Adrenal gland (tissue), 12 donors: ENCODE data around the gene GLIS2. TPM values are rescaled to one million over a fixed set of nuclear protein-coding genes. Genes with fewer than 3 reads are reported as not detected.

Experiments used
- DNase-seq, 7 donors: peaks; one replicate each; pipeline ENCODE4 v3.0.0-alpha.2; 2019 to 2020
- H3K27ac ChIP-seq, 5 donors: fragments of 200-600 bp; sonication (generic) in 4 of 5; 1 replicate in 3 of 5; 2 replicates in 2 of 5; pipeline versions ENCODE4 v1.5.1 to v1.8.0; 2016 to 2020; ENCODE audit warnings: mild to moderate bottlenecking in 1 of 5
- H3K27me3 ChIP-seq: fragments of 200-600 bp; 2 replicates; pipeline ENCODE4 v1.8.0; 2021
- H3K36me3 ChIP-seq, 2 donors: fragments of 200-600 bp; replicated peaks in 1 of 2; 1 replicate in 1 of 2; 2 replicates in 1 of 2; pipeline versions ENCODE4 v1.5.1 to v1.8.0; 2018 to 2022
- H3K4me1 ChIP-seq, 2 donors: fragments of 200-600 bp; replicated peaks in 1 of 2; 1 replicate in 1 of 2; 2 replicates in 1 of 2; pipeline versions ENCODE4 v1.5.1 to v1.8.0; 2018 to 2021
- H3K4me3 ChIP-seq, 4 donors: fragments of 200-600 bp; sonication (generic) in 3 of 4; one replicate each; pipeline ENCODE4 v1.5.1; 2016 to 2018
- H3K9me3 ChIP-seq, 3 donors: fragments of 200-600 bp; sonication (generic) in 1 of 3; replicated peaks in 1 of 3; 1 replicate in 2 of 3; 2 replicates in 1 of 3; pipeline versions ENCODE4 v1.5.1 to v1.8.0; 2016 to 2021
- CTCF ChIP-seq, 6 experiments: fragments of 450-650 bp in 4 of 6; fragments of 200-600 bp in 2 of 6; sonication (generic) in 1 of 6; IDR thresholded peaks; 1 replicate in 5 of 6; 2 replicates in 1 of 6; pipeline versions ENCODE4 v1.5.1 to v1.8.0; 2016 to 2021; ENCODE audit warnings: antibody characterized with exemption in 6 of 6, mild to moderate bottlenecking in 2 of 6, moderate library complexity in 1 of 6
- POLR2A ChIP-seq, 2 donors: fragments of 450-650 bp; IDR thresholded peaks; one replicate each; pipeline ENCODE4 v1.6.1; 2017; ENCODE audit warnings: antibody characterized with exemption in 2 of 2, mild to moderate bottlenecking in 2 of 2, moderate library complexity in 1 of 2
- WGBS, 4 donors: extraction: QIAGEN DNeasy Blood & Tissue Kit in 2 of 4; methylation state at CpG; one replicate each; pipeline versions ENCODE4 v1.1.5 to v1.1.7; 2013 to 2017; 5-methylcytosine and 5-hydroxymethylcytosine counted together
- intact Hi-C, 2 donors: fragments of 100-400 bp; cut with DNase I; formaldehyde crosslinking; loops; one replicate each; pipeline versions ENCODE4 v1.14.1 to v1.15.0; 2022 to 2023
- polyA plus RNA-seq, 3 donors: library from polyadenylated mRNA; stranded (reverse); fragments of 200-250 nt in 2 of 3; fragments of 350-450 nt in 1 of 3; fragmentation: Illumina TruSeq in 1 of 3; extraction: RNeasy Lipid Tissue Mini Kit (QIAGEN cat#74804) in 1 of 3; gene quantifications; one replicate each; pipeline ENCODE4 v1.2.3, GENCODE V29; 2013 to 2014
- total RNA-seq, 9 donors: library from RNA; depleted of rRNA in 4 of 9; stranded (reverse); fragments of >200 nt in 4 of 9; fragments of 120-200 nt in 1 of 9; fragmentation: NEBNext Ultra II Directional in 1 of 9; extraction: Animal tissue kit (Norgen Biotek cat#: 25700) in 1 of 9; gene quantifications; one replicate each; pipeline versions ENCODE4 v1.1.0 to v1.2.4, GENCODE V29; 2013 to 2023
- donor health status: healthy with polysubstance abuse.
- donor health status: Bipolar disorder and iron deficiency.
- donor health status: DM: yes; HTN: yes; CAD: no.
- donor health status: DM: no; HTN: no; CAD: no.
- donor health status: DM: no; HTN: no; CAD: no.
- donor health status: DM: yes; HTN: yes; CAD: no.

GLIS2 gene
- total and polyA plus RNA-seq, 12 donors: 2.0 to 36.2 (median 17.0) TPM

- peaks cover 0 to 4% of the 10 kb centered on the region in 2 donors for H3K36me3 ChIP-seq
- no peaks in the 10 kb centered on the region for H3K9me3 ChIP-seq
- WGBS, 4 donors: 93 to 97% (median 94%) methylated on average over 19 to 20 of the region's 20 CpGs
- no peak overlapping the region for H3K4me3 ChIP-seq
- intact Hi-C loops: no loop called here
- no peaks in the 10 kb centered on the region for H3K27me3 ChIP-seq
- DNase-seq: no peak
- H3K27ac ChIP-seq: no peak overlapping the region
- no peak for TF ChIP-seq CTCF (IDR thresholded peaks at IDR 0.05)
- TF ChIP-seq POLR2A (IDR thresholded peaks at IDR 0.05): no peak
- peaks cover 5 to 14% of the 10 kb centered on the region in 2 donors for H3K4me1 ChIP-seq
Observed at GRCh38 chr16:4354512-4355409, 38.9 kb downstream of the GLIS2 start.

- intact Hi-C loops: no loop called here
- WGBS, 4 donors: 80 to 98% (median 89%) methylated on average over 3 to 7 of the region's 7 CpGs
- no peaks in the 10 kb centered on the region for H3K9me3 ChIP-seq
- H3K27me3 ChIP-seq: no peaks in the 10 kb centered on the region
- H3K4me1 ChIP-seq: no peaks in the 10 kb centered on the region
- no peak for TF ChIP-seq POLR2A (IDR thresholded peaks at IDR 0.05)
- no peak for TF ChIP-seq CTCF (IDR thresholded peaks at IDR 0.05)
- no peak for DNase-seq
- H3K4me3 ChIP-seq: no peak overlapping the region
- no peak overlapping the region for H3K27ac ChIP-seq
- H3K36me3 ChIP-seq: peaks cover 0 to 4% of the 10 kb centered on the region in 2 donors
Observed at GRCh38 chr16:4356820-4357219, 41.0 kb downstream of the GLIS2 start.

- Histone ChIP-seq H3K9me3 (no peaks in the 10 kb centered on the region), H3K27me3 (no peaks in the 10 kb centered on the region), H3K4me3 (no peak overlapping the region), H3K4me1 (no peaks in the 10 kb centered on the region), H3K36me3 (peaks cover 0 to 6% of the 10 kb centered on the region in 2 donors), H3K27ac (no peak overlapping the region)
- intact Hi-C loops: loop anchor here in 1 of 2 donors (2.0 kb wide), 1 partner anchor 47 kb away; no protein-coding TSS in a partner anchor
- TF ChIP-seq POLR2A (IDR thresholded peaks at IDR 0.05): no peak
- WGBS, 4 donors: 93 to 95% (median 93%) methylated on average over 13 to 19 of the region's 19 CpGs
- DNase-seq: no peak
Observed at GRCh38 chr16:4358236-4358635, 42.4 kb downstream of the GLIS2 start.

- Histone ChIP-seq H3K4me3 (no peak overlapping the region), H3K36me3 (peaks cover 0 to 6% of the 10 kb centered on the region in 2 donors)
- WGBS, 4 donors: 30 to 50% (median 44%) methylated on average over 14 to 19 of the region's 19 CpGs
Observed at GRCh38 chr16:4358831-4359561, 43.1 kb downstream of the GLIS2 start.

More at GRCh38 chr16:4358831-4359561, 43.1 kb downstream of the GLIS2 start:
- Histone ChIP-seq H3K27me3 (no peaks in the 10 kb centered on the region), H3K4me1 (no peaks in the 10 kb centered on the region), H3K9me3 (no peaks in the 10 kb centered on the region), H3K27ac (no peak overlapping the region)
- intact Hi-C loops: loop anchor here in 1 of 2 donors (2.0 kb wide), 1 partner anchor 46 kb away; no protein-coding TSS in a partner anchor
- TF ChIP-seq CTCF (IDR thresholded peaks at IDR 0.05) (peak; percentile 88 to 97 (median 92)), POLR2A (IDR thresholded peaks at IDR 0.05) (no peak)
- DNase-seq: peak in 5 of 7 donors; percentile 54 to 83 (median 73)
